HT1080 (cell line): Measurements from ENCODE around the gene CTDP1. TPM values are rescaled to one million over a fixed set of nuclear protein-coding genes. Genes with fewer than 3 reads are reported as not detected.
"Not testable (repeated sequence)": the region's sequence is repeated elsewhere in the genome, so short reads cannot be mapped to it uniquely, and the experiment has no call there.

Source experiments
- DNase-seq: peaks from one replicate; pipeline ENCODE4 v3.0.0-alpha.2; 2015; ENCODE audit warnings: low read depth
- total RNA-seq: library from RNA; depleted of rRNA; stranded (reverse); fragments of >200 nt; shearing (Covaris generic); gene quantifications from 2 replicates; pipeline ENCODE4 v1.2.3, GENCODE V29; 2014

CTDP1 gene
- total RNA-seq, 1 experiment from 2014 or later, result 26.9 TPM

DNA sequence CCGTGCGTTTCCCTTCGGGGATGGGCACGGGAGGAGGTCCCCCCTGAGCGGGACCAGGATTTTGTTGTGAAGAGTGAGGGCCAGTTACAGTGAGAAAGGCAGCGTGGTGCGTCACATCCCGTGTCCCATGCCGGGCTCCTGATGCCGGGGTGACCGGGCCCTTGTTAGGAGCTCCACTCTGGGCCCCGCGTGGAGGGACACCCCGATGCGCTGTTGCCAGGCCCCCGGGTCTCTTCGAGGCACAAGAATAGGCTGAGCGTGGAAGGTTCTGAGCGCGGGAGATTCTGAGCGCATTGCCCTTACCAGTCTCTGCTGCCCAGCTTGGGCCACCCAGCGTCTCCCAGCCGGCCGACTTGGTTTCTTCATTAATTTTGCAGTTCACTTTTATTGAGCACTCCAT, 17.6 kb downstream of the CTDP1 start:
- no peak for DNase-seq

DNA sequence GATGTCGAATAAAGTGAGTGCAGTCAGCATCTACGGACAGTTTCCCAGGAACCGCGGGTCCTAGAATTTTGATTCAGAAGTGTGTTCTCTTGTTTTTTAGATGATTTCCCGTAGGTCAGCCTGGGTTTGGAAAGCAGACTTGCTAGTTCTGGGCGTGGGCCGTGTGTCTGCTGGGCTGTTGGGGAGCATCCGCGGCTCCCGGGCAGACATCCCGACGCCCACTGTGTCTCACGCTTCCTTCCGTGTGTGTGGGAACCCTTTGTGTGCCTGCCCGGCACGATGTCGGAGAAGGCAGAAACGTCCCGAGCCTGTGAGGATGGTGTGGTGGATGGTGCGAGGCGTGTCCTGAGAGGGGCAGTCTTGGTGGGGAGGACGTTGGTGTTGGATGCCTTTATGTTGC, 18.4 kb downstream of the CTDP1 start:
- DNase-seq, result no peak

DNA sequence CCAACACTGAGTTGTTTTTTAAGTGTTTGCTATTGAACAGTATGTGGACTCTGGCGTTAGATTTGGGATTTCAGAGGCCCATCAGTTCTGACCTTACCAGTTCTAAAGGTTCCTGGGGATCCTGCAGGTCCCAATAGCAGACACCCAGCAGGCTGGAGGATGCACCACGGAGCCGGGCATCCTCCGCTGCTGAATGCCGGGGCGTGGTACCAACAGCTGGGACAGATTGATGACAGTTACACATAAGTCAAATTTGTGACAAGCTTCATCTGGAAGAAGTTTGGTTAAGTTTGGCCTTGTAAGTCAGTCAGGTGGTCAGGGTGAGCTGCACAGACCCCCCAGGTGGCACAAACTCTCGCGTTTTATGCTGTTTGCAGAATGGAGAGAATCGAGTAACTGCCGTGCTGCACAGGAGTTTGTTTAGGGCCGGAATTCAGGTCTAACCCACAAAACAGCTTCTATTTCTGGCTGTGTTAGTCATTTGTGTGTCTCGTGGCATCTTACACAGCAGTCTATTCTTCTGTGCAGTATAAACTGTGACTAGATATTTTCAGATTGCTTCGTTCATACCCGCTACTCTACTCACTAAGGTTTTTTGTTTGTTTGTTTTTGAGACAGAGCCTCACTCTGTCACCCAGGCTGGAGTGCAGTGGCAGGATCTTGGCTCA, 19.2 kb downstream of the CTDP1 start:
- no peak for DNase-seq

DNA sequence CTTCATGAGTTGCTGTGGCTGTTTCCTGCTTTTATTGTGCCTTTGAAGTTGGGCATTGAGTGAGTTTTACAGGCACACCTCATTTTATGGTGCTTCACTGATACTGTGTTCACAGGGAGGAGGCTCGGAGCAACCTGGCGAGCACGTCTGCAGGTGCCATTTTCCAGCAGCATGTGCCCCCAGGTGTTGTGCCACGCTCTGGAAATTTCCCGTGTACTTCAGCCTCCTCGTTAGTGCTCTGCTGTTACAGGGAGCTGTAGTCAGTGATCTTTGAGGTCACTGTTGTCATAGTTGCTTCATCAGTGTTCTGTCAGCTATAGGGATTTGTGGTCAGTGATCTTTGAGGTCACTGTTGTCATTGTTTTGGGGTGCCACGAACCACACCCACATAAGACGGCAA, 20.1 kb downstream of the CTDP1 start:
- DNase-seq, result no peak

DNA sequence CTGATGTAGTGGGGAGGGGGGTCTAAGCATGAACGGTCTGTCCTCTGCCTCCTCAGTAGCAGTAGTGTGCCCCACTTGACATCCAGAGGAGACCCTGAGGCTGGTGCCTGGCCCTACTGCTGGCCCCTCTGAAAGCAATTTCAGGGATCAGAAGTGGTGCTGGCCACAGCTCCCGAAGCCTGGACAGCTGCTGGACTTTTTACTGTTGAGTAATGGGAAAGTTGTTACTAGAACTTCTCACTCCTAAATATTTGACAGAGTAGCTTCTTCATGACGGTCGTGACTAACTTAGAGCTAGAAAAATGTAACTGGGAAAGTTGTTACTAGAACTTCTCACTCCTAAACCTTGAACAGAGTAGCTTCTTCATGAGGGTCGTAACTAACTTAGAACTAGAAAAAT, 23.3 kb downstream of the CTDP1 start:
- no peak for DNase-seq

DNA sequence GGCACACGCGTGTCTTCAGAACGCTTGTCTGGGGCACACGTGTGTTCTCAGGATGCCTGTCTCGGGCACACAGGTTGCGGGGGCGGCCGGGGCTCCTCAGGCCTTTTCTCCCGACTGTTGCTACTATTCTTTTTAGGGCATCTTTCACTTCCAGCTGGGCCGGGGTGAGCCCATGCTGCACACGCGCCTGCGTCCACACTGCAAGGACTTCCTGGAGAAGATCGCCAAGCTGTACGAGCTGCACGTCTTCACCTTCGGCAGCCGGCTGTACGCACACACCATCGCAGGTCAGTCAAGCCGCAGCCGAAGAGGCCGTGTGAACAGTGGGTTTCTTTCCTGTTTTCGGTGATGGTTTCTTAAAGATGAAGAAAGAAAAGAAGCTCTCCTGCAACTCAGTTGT, 25.0 kb downstream of the CTDP1 start:
- DNase-seq, result no peak

DNA sequence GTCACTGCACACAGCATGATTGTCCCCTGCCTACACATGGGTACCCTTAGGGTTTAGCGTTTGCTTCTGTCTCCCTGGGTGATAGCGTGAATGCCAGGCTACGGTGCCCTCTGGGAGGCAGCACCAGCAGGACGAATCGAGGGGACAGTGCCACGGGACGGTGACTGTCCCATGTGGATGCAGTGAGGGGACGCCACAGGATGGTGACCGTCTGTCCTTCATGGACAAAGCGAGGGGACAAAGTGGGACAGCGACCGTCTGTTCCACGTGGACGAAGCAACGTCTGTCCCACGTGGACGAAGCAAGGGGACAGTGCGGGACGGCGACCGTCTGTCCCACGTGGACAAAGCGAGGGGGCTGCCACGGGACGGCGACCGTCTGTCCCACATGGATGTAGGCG, 25.7 kb downstream of the CTDP1 start:
- no peak for DNase-seq

DNA sequence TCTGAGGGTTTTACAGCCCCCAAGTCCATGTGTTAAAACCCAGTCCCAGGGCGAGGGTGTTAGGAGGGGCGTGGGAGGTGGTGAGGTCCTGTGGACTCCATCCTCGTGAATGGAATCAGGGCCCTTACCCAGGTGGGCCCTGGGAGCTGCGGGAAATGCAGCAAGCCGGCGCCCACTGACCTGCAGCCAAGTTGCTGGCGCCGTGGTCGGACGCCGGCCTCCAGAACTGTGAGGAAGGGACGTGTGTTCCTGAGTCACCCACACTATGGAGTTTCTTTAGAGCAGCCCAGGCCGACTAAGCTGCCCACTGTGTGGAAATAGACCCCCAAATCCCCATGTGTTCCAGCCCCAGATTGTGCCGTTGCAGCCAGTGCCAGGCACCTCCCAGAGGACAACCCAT, 26.4 kb downstream of the CTDP1 start:
- no peak for DNase-seq

DNA sequence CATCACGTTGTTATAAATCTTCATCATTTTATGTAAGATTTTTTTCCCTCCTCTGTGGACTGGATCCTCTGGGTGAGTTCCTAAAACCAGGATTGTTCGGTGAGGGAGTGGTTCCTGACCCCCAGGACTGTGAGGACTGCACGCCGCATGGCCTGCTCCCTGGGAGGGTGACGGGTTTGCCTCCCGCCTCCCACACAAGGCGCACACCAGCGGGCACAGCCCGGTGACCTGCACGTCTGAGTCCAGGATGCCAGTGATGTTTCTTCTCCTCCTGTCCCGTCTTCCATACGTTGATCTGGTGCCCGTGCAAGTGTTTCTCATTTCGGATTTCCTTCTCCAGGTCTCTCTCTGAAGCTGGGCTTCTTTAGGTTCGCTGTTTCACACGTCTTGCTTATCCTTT, 27.1 kb downstream of the CTDP1 start:
- DNase-seq, result no peak

DNA sequence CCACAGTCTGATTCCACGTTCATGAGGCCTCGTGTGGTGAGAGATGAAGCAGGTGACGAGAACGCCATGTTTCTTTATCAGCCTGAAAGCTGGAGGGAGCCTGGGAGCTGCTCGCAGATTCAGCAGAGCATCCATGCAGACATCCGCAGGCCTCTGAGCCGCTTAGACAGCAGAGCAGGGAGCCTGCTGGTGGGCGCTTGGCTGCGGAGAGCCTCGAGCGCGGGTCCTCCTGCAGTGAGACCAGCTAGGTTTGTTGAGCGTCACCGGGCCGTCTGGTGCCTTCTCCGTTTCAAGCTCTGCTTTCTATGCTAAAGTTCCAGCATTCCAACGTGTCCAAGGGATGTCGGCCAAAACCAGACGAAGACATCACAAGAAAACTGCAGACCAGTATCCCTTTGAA, 27.6 kb downstream of the CTDP1 start:
- no peak for DNase-seq

DNA sequence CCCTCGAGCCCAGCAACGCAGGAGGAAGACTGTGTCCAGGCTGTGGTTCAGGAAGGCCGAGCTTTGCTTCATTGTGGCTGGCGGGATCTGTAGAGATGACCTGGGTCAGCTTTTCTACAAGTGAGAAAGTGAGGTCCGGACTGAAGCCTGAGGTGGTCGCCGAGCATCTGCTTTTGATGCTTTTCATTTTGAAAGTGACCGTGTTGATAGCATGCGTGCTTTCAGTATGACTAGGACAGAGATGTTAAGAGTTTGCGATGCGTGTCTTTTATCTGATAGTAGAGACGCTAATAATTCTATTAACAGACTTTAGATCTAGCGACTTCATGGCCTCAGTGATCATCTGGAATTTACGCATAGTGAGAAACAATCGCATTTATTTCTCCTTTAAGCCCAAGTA, 28.1 kb downstream of the CTDP1 start:
- no peak for DNase-seq

DNA sequence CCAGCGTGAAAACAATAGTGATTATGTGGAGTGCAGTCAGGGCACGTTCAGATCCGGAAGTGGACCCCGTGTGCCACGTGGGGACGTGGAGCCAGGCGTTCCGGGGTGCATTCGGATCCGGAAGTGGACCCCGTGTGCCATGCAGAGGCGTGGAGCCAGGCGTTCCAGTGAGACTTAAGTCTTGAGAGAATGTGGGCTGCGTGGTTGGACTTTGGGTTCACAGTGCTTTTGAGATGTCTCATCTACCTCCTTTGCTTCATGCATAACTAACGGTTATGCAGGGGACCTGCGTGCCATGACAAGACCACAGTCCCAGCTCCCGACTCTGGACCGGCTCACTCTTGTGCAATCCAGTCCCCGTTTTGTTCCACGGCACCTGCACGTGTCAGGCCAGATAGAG, 28.8 kb downstream of the CTDP1 start:
- DNase-seq, result no peak

DNA sequence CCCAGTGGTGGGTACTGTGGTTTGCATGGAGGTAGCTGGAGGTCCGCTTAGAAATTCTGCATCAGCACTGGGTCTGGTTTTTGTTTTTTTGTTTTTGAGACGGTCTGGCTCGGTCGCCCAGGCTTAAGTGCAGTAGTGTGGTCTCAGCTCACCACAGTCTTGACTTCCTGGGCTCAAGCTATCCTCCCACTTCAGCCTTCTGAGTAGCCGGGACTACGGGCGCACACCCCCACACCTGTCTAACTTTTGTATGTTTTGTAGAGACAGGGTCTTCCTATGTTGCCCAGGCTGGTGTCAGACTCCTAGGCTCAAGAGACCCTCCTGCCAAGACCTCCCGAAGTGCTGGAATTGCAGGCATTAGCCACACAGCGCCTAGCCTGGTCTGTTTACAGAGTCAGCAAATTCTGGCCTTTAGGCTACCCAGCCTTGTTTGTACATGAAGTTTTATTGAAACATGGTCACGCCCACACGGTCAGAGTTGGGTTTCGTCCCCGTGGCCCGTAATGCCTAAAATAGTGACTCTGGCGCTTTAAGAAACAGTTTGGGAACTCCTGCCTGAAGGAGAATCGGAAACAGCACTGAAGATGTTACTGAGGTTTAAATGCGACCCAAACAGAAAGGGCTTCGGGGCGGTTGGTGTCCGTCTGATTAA, 32.7 kb downstream of the CTDP1 start:
- no peak for DNase-seq

DNA sequence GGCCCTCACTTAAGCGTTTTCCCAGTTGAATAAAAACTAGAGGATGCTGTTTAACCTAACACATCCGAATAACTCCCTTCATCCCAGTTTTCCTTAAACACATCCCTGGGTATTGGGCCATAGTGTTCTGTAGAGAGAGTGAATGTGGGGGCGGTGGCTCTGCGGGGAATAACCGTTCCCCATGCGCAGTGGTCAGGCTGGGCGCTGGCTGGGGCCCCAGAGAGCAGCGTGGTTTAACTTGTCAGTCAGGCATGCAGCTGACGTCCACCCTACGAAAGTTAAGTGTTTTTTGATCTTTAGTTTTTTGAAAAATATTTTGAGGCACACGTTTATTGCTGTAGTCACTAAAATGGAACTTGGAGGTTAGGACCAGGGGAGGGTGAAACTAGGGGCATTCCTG, 33.7 kb downstream of the CTDP1 start:
- DNase-seq, result no peak

DNA sequence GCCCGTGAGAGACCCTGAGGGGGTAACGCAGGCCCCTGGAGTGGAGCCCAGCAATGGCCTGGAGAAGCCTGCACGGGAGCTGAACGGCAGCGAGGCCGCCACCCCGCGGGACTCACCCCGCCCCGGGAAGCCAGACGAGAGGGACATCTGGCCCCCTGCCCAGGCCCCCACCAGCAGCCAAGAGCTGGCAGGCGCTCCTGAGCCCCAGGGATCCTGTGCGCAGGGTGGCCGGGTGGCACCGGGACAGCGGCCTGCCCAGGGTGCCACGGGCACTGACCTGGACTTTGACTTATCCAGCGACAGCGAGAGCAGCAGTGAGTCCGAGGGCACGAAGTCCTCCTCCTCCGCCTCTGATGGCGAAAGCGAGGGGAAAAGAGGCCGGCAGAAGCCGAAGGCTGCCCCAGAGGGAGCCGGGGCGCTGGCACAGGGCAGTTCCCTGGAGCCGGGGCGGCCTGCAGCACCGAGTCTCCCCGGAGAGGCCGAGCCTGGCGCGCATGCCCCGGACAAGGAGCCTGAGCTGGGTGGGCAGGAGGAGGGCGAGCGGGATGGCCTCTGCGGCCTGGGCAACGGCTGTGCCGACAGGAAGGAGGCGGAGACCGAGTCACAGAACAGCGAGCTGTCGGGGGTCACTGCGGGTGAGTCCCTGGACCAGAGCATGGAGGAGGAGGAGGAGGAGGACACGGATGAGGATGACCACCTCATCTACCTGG, 35.1 kb downstream of the CTDP1 start:
- no peak for DNase-seq

DNA sequence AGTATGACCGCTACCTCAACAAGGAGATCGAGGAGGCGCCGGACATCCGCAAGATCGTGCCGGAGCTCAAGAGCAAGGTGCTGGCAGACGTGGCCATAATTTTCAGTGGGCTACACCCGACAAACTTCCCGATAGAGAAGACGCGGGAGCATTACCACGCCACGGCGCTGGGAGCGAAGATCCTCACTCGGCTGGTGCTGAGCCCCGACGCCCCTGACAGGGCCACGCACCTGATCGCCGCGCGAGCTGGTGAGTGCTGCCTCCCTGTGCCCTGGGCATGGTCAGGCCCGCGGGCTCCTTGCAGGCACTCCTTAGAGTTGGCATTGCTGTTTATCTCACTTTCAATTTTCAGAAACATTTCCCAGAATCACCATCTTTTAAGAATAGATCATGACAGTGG, 35.7 kb downstream of the CTDP1 start:
- no peak for DNase-seq

DNA sequence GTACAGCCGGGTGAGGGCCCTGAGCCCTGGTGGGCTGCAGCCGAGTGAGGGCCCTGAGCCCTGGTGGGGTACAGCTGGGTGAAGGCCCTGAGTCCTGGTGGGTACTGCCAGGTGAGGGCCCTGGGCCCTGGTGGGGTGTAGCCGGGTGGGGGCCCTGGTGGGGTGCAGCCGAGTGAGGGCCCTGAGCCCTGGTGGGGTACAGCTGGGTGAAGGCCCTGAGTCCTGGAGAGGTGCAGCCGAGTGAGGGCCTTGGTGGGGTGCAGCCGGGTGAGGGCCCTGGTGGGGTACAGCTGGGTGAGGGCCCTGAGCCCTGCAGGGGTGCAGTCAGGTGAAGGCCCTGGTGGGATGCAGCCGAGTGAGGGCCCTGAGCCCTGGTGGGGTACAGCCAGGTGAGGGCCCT, 37.5 kb downstream of the CTDP1 start:
- DNase-seq, result no peak

DNA sequence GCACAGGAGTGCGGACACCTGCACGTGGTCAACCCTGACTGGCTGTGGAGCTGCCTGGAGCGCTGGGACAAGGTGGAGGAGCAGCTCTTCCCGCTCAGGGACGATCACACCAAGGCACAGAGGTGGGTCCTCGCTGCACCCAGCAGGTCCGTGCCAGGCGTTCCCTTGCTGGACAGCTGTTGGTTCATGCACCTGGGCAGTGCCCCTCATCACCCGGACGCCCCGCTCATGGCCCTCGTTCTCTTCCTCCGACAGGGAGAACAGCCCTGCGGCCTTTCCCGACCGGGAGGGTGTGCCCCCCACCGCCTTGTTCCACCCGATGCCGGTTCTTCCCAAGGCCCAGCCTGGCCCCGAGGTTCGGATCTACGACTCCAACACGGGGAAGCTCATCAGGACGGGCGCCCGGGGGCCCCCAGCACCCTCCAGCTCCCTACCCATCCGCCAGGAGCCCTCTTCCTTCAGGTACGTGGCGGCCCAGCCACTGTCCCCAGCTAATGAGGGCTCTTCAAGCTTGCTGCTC, 38.0 kb downstream of the CTDP1 start:
- DNase-seq, result no peak

DNA sequence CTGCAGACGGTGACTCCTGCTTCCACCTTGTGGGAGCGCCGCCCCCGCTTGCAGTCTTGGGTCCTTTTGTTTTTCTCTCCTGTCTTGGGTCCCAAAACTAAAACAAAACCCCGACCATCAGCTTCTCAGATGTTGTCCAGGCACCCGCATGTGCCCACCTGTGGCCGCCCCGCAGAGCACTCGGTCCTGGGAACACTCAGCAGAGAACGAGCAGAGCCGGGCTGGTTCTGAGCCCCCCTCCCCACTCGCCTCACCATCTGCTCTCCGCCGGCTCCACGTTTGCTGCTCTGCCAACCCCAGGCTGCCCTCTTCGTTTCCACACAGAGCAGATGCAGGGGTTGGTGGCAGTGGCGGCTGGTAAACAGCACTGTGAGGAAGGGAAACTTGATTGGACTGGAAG, 38.5 kb downstream of the CTDP1 start:
- DNase-seq, result no peak

DNA sequence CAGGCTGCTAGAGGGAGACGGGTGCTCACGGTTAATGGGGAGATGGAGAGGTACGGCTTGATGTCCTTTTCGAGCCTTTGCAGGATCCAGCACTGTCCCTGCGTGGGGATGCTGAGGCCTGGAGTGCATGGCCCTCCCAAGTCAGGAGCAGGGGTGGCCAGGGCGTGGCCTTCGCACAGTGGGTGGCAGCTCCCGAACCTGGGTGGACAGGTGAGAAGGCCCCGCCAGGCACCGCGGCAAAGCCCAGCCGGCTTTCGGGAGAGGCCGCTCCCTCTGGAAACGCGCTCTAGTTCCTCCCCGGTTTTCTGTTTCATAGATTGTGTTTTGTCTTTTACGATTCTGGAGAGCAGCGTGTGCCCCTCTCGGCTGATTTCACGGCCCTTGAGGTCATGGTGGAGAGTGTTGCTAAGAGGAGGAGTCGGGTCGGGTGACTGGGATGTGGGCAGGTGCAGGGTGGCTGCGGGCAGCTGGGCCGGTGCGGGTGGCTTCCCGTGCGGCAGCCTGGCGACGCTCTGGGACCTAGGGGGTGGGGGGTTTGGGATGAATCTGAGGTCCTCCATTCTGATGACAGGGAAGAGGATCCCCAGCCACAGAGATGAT, 39.4 kb downstream of the CTDP1 start:
- no peak for DNase-seq

DNA sequence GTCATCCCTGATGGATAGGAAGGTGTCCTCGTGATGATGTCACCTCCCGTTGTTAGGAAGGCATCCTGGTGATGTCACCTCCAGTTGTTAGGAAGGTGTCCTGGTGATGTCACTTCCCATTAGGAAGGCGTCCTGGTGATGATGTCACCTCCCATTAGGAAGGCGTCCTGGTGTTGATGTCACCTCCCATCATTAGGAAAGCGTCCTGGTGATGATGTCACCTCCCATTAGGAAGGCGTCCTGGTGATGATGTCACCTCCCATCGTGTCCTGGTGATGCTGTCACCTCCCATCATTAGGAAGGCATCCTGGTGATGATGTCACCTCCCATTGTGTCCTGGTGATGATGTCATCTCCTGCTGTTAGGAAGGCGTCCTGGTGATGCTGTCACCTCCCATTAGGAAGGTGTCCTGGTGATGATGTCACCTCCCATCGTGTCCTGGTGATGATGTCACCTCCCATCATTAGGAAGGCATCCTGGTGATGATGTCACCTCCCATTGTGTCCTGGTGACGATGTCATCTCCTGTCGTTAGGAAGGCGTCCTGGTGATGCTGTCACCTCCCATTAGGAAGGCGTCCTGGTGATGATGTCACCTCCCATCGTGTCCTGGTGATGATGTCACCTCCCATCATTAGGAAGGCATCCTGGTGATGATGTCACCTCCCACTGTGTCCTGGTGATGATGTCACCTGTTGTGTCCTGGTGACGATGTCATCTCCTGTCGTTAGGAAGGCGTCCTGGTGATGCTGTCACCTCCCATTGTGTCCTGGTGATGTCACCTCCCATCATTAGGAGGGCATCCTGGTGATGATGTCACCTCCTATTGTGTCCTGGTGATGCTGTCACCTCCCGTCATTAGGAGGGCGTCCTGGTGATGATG, 40.1 kb downstream of the CTDP1 start:
- DNase-seq, result not testable (repeated sequence)
